Neural progenitor cell (in vitro differentiated cells): ENCODE data around the gene SGCG. TPM values are rescaled to one million over a fixed set of nuclear protein-coding genes. Genes with fewer than 3 reads are reported as not detected.

Experiments
- DNase-seq: peaks from one replicate; pipeline ENCODE4 v3.0.0-alpha.2; 2016; ENCODE audit warnings: low spot score
- H2AFZ ChIP-seq: fragments of 200-600 bp; sonication (generic); replicated peaks from 2 replicates; pipeline ENCODE4 v1.6.1; 2016; ENCODE audit warnings: antibody characterized with exemption
- H3F3A ChIP-seq: fragments of 200-600 bp; sonication (generic); 2 replicates; pipeline ENCODE4 v1.6.1; 2016; ENCODE audit warnings: antibody characterized with exemption, low read depth
- H3K27ac ChIP-seq: fragments of 200-600 bp; sonication (generic); 2 replicates; pipeline ENCODE4 v1.5.1; 2016; ENCODE audit warnings: mild to moderate bottlenecking
- H3K27me3 ChIP-seq: fragments of 200-600 bp; sonication (generic); 2 replicates; pipeline ENCODE4 v1.6.1; 2016; ENCODE audit warnings: mild to moderate bottlenecking, moderate library complexity
- H3K36me3 ChIP-seq: fragments of 200-600 bp; sonication (generic); 2 replicates; pipeline ENCODE4 v1.5.1; 2016
- H3K4me1 ChIP-seq: fragments of 200-600 bp; sonication (generic); 2 replicates; pipeline ENCODE4 v1.6.1; 2016; ENCODE audit warnings: mixed run types
- H3K4me2 ChIP-seq: fragments of 200-600 bp; sonication (generic); 2 replicates; pipeline ENCODE4 v1.6.1; 2016
- H3K4me3 ChIP-seq: fragments of 200-600 bp; sonication (generic); 2 replicates; pipeline ENCODE4 v1.5.1; 2016
- H3K79me2 ChIP-seq: fragments of 200-600 bp; sonication (generic); 2 replicates; pipeline ENCODE4 v1.6.1; 2016; ENCODE audit warnings: low read depth
- H3K9ac ChIP-seq: fragments of 200-600 bp; sonication (generic); 2 replicates; pipeline ENCODE4 v1.6.1; 2016
- H3K9me3 ChIP-seq: fragments of 200-600 bp; sonication (generic); 2 replicates; pipeline ENCODE4 v1.5.1; 2016; ENCODE audit warnings: low read depth
- H4K20me1 ChIP-seq: fragments of 200-600 bp; sonication (generic); 2 replicates; pipeline ENCODE4 v1.6.1; 2016; ENCODE audit warnings: low read depth
- H3K27ac Mint-ChIP-seq: 3 replicates; pipeline ENCODE4 v1.8.0; 2021; ENCODE audit warnings: mixed read lengths
- H3K27me3 Mint-ChIP-seq: 2 replicates; pipeline ENCODE4 v1.8.0; 2022; ENCODE audit warnings: low read depth, mild to moderate bottlenecking, inconsistent platforms, moderate library complexity, mixed read lengths; ENCODE audit not compliant: insufficient read depth
- H3K36me3 Mint-ChIP-seq: 3 replicates; pipeline ENCODE4 v1.8.0; 2021; ENCODE audit warnings: mixed read lengths
- H3K4me1 Mint-ChIP-seq: 3 replicates; pipeline ENCODE4 v1.8.0; 2021; ENCODE audit warnings: mixed read lengths
- H3K4me3 Mint-ChIP-seq: 3 replicates; pipeline ENCODE4 v1.8.0; 2021; ENCODE audit warnings: mild to moderate bottlenecking, moderate library complexity, mixed read lengths
- H3K9me3 Mint-ChIP-seq: 3 replicates; pipeline ENCODE4 v1.8.0; 2020; ENCODE audit warnings: mixed read lengths
- EZH2 ChIP-seq: fragments of 200-600 bp; sonication (generic); IDR thresholded peaks from 2 replicates; pipeline ENCODE4 v1.6.1; 2017; ENCODE audit warnings: antibody characterized with exemption, mild to moderate bottlenecking, moderate library complexity
- EZH2phosphoT487 ChIP-seq: fragments of 200-600 bp; sonication (generic); IDR thresholded peaks from 2 replicates; pipeline ENCODE4 v1.6.1; 2017; ENCODE audit warnings: antibody characterized with exemption
- total RNA-seq: library from RNA; depleted of rRNA; stranded (reverse); fragments of >200 nt; gene quantifications from 2 replicates; pipeline ENCODE4 v1.2.3, GENCODE V29; 2015; ENCODE audit warnings: low replicate concordance
- TF ChIP-seq, protein P1 (sequence below): fragments of 200-600 bp; sonication (generic); IDR thresholded peaks from 2 replicates; pipeline ENCODE4 v1.5.1; 2017; ENCODE audit warnings: antibody characterized with exemption, mild to moderate bottlenecking

Gene SGCG
- total RNA-seq, 1 donor from 2014 or later = 0.19 TPM

GRCh38 chr13:23279321-23279720 is 98.5 kb downstream of the SGCG start:
- DNase-seq = no peak
- no peaks in the 10 kb centered on the region for H3K4me1 Mint-ChIP-seq
- H2AFZ ChIP-seq = no peak overlapping the region
- H3K4me2 ChIP-seq = no peak overlapping the region
- H3K36me3 ChIP-seq = no peaks in the 10 kb centered on the region
- H3K9me3 ChIP-seq = no peaks in the 10 kb centered on the region
- no peaks in the 10 kb centered on the region for H3K4me1 ChIP-seq
- no peak overlapping the region for H3K4me3 ChIP-seq
- no peak overlapping the region for H3K9ac ChIP-seq
- H3K4me3 Mint-ChIP-seq = no peak overlapping the region
- peaks cover 2% of the 10 kb centered on the region for H3K9me3 Mint-ChIP-seq
- TF ChIP-seq EZH2 (no peak), EZH2phosphoT487 (no peak)
- TF ChIP-seq, protein P1, sequence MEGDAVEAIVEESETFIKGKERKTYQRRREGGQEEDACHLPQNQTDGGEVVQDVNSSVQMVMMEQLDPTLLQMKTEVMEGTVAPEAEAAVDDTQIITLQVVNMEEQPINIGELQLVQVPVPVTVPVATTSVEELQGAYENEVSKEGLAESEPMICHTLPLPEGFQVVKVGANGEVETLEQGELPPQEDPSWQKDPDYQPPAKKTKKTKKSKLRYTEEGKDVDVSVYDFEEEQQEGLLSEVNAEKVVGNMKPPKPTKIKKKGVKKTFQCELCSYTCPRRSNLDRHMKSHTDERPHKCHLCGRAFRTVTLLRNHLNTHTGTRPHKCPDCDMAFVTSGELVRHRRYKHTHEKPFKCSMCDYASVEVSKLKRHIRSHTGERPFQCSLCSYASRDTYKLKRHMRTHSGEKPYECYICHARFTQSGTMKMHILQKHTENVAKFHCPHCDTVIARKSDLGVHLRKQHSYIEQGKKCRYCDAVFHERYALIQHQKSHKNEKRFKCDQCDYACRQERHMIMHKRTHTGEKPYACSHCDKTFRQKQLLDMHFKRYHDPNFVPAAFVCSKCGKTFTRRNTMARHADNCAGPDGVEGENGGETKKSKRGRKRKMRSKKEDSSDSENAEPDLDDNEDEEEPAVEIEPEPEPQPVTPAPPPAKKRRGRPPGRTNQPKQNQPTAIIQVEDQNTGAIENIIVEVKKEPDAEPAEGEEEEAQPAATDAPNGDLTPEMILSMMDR = no peak
- H3K79me2 ChIP-seq = no peaks in the 10 kb centered on the region
- H3K27ac Mint-ChIP-seq = no peak overlapping the region
- H3K36me3 Mint-ChIP-seq = no peaks in the 10 kb centered on the region
- no peaks in the 10 kb centered on the region for H3F3A ChIP-seq
- no peaks in the 10 kb centered on the region for H3K27me3 ChIP-seq
- H3K27me3 Mint-ChIP-seq = peaks cover 3% of the 10 kb centered on the region
- no peaks in the 10 kb centered on the region for H4K20me1 ChIP-seq
- H3K27ac ChIP-seq = no peak overlapping the region

DNA sequence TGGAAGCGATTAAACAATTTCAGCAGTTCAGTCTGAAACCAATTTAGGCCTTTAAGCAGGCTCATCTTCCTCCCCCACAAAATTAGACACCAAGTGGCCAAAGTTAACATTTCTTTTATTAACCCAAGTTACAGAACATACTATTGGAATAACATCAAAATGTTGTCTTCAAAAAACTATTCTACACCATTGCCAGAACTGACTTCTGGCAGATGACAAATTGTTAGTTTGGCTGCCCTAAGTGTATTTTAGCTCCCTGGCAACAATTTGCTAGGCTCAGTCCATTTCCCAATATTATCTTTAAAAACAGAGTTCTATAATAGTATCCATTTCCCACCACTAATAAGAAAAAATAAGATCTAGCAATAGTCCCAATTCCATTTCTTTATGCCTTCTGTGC is 107.8 kb downstream of the SGCG start:
- Histone ChIP-seq H3F3A (no peaks in the 10 kb centered on the region), H3K27me3 (no peaks in the 10 kb centered on the region), H3K4me2 (no peak overlapping the region), H2AFZ (no peak overlapping the region), H3K79me2 (no peaks in the 10 kb centered on the region), H4K20me1 (no peaks in the 10 kb centered on the region), H3K36me3 (no peaks in the 10 kb centered on the region), H3K4me3 (no peak overlapping the region), H3K27ac (no peak overlapping the region), H3K4me1 (peaks cover 6% of the 10 kb centered on the region), H3K9ac (no peak overlapping the region), H3K9me3 (no peaks in the 10 kb centered on the region)
- Mint-ChIP-seq H3K27me3 (no peaks in the 10 kb centered on the region), H3K36me3 (no peaks in the 10 kb centered on the region), H3K27ac (no peak overlapping the region), H3K4me1 (no peaks in the 10 kb centered on the region), H3K4me3 (no peak overlapping the region), H3K9me3 (no peaks in the 10 kb centered on the region)
- DNase-seq = no peak
- TF ChIP-seq EZH2phosphoT487 (no peak), EZH2 (no peak)
- TF ChIP-seq, protein P1 = no peak

DNA sequence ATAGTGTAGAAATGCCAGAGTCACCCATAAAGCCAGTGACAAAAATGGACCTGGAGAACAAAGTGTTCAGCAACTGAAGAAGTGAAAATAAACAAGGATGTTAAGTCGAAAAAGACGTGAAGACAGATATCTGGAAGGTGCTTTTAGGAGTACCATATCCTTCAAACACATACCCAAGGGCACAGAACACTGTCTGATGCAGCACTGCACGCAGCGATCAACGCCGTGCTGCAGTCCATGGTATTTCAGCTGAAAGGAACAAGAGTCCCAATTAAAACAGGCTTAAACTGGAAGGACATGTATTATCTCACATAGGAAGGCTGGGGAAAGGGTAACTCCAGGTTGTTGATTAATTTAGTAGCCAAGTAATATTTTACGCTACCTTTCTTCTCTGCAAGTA is 108.2 kb downstream of the SGCG start:
- TF ChIP-seq, protein P1 = no peak
- TF ChIP-seq EZH2 = no peak
- peaks cover 6% of the 10 kb centered on the region for H3K4me1 ChIP-seq
- no peak overlapping the region for H3K4me2 ChIP-seq
- no peak overlapping the region for H2AFZ ChIP-seq
- peak; percentile 6 for DNase-seq
- no peak overlapping the region for H3K9ac ChIP-seq
- H3K36me3 Mint-ChIP-seq = no peaks in the 10 kb centered on the region
- H3K27me3 ChIP-seq = no peaks in the 10 kb centered on the region
- no peaks in the 10 kb centered on the region for H3K4me1 Mint-ChIP-seq
- no peak overlapping the region for H3K27ac ChIP-seq
- H3F3A ChIP-seq = no peaks in the 10 kb centered on the region
- H3K4me3 ChIP-seq = no peak overlapping the region
- no peaks in the 10 kb centered on the region for H4K20me1 ChIP-seq
- H3K9me3 ChIP-seq = no peaks in the 10 kb centered on the region
- H3K79me2 ChIP-seq = no peaks in the 10 kb centered on the region
- H3K27me3 Mint-ChIP-seq = no peaks in the 10 kb centered on the region
- H3K4me3 Mint-ChIP-seq = no peak overlapping the region
- H3K36me3 ChIP-seq = no peaks in the 10 kb centered on the region
- no peaks in the 10 kb centered on the region for H3K9me3 Mint-ChIP-seq
- H3K27ac Mint-ChIP-seq = no peak overlapping the region

- H3K27ac ChIP-seq = no peak overlapping the region
- H3K79me2 ChIP-seq = no peaks in the 10 kb centered on the region
- no peak overlapping the region for H3K4me2 ChIP-seq
- H4K20me1 ChIP-seq = no peaks in the 10 kb centered on the region
- Mint-ChIP-seq H3K27me3 (no peaks in the 10 kb centered on the region), H3K4me1 (no peaks in the 10 kb centered on the region), H3K4me3 (no peak overlapping the region), H3K27ac (no peak overlapping the region), H3K36me3 (no peaks in the 10 kb centered on the region), H3K9me3 (no peaks in the 10 kb centered on the region)
- no peak overlapping the region for H2AFZ ChIP-seq
- H3K9me3 ChIP-seq = no peaks in the 10 kb centered on the region
- H3K9ac ChIP-seq = no peak overlapping the region
- no peak overlapping the region for H3K4me3 ChIP-seq
- no peaks in the 10 kb centered on the region for H3K36me3 ChIP-seq
- peaks cover 6% of the 10 kb centered on the region for H3K4me1 ChIP-seq
- no peak for DNase-seq
- H3F3A ChIP-seq = no peaks in the 10 kb centered on the region
- TF ChIP-seq EZH2phosphoT487 (no peak), EZH2 (no peak)
- TF ChIP-seq, protein P1 = no peak
- no peaks in the 10 kb centered on the region for H3K27me3 ChIP-seq
These were observed 109.2 kb downstream of the SGCG start for GRCh38 chr13:23289917-23290357.
